ENCODE measurements around the gene CAVIN2. TPM values are rescaled to one million over a fixed set of nuclear protein-coding genes. Genes with fewer than 3 reads are reported as not detected.

Gene CAVIN2
- total RNA-seq, 1 experiment from 2014 or later = not detected

- DNase-seq (ENCODE audit: low read depth, low spot score) = no peak
- in situ Hi-C loops (cut with HindIII; ENCODE audit: low pct_unique_long_range_greater_than_20kb, low sequenced_read_pairs) = no loop called here
Observed at GRCh38 chr2:191848771-191849767, 2.2 kb upstream of the CAVIN2 start.

GRCh38 chr2:191847764-191848163 is 876 bp upstream of the CAVIN2 start:
- no peak for DNase-seq (ENCODE audit: low read depth, low spot score)
- in situ Hi-C loops (cut with HindIII; ENCODE audit: low pct_unique_long_range_greater_than_20kb, low sequenced_read_pairs) = no loop called here

GRCh38 chr2:191845876-191846514 is 893 bp downstream of the CAVIN2 start:
- in situ Hi-C loops (cut with HindIII; ENCODE audit: low pct_unique_long_range_greater_than_20kb, low sequenced_read_pairs) = no loop called here
- DNase-seq (ENCODE audit: low read depth, low spot score) = no peak

GRCh38 chr2:191845248-191845715 is 1.6 kb downstream of the CAVIN2 start:
- no peak for DNase-seq (ENCODE audit: low read depth, low spot score)
- in situ Hi-C loops (cut with HindIII; ENCODE audit: low pct_unique_long_range_greater_than_20kb, low sequenced_read_pairs) = no loop called here

GRCh38 chr2:191844706-191845105 is 2.2 kb downstream of the CAVIN2 start:
- no peak for DNase-seq (ENCODE audit: low read depth, low spot score)
- in situ Hi-C loops (cut with HindIII; ENCODE audit: low pct_unique_long_range_greater_than_20kb, low sequenced_read_pairs) = no loop called here

- in situ Hi-C loops (cut with HindIII; ENCODE audit: low pct_unique_long_range_greater_than_20kb, low sequenced_read_pairs) = no loop called here
- no peak for DNase-seq (ENCODE audit: low read depth, low spot score)
Observed at GRCh38 chr2:191840921-191841320, 6.0 kb downstream of the CAVIN2 start.

- DNase-seq (ENCODE audit: low read depth, low spot score) = no peak
- in situ Hi-C loops (cut with HindIII; ENCODE audit: low pct_unique_long_range_greater_than_20kb, low sequenced_read_pairs) = no loop called here
Observed at GRCh38 chr2:191839918-191840804, 6.7 kb downstream of the CAVIN2 start.

GRCh38 chr2:191838526-191838925 is 8.4 kb downstream of the CAVIN2 start:
- in situ Hi-C loops (cut with HindIII; ENCODE audit: low pct_unique_long_range_greater_than_20kb, low sequenced_read_pairs) = no loop called here
- no peak for DNase-seq (ENCODE audit: low read depth, low spot score)

- in situ Hi-C loops (cut with HindIII; ENCODE audit: low pct_unique_long_range_greater_than_20kb, low sequenced_read_pairs) = no loop called here
- DNase-seq (ENCODE audit: low read depth, low spot score) = no peak
Observed at GRCh38 chr2:191836853-191837769, 9.8 kb downstream of the CAVIN2 start.

- DNase-seq (ENCODE audit: low read depth, low spot score) = no peak
- in situ Hi-C loops (cut with HindIII; ENCODE audit: low pct_unique_long_range_greater_than_20kb, low sequenced_read_pairs) = no loop called here
Observed at GRCh38 chr2:191836471-191836852, 10.4 kb downstream of the CAVIN2 start.

- DNase-seq (ENCODE audit: low read depth, low spot score) = no peak
- in situ Hi-C loops (cut with HindIII; ENCODE audit: low pct_unique_long_range_greater_than_20kb, low sequenced_read_pairs) = no loop called here
Observed at GRCh38 chr2:191835539-191836350, 11.1 kb downstream of the CAVIN2 start.

- no peak for DNase-seq (ENCODE audit: low read depth, low spot score)
- in situ Hi-C loops (cut with HindIII; ENCODE audit: low pct_unique_long_range_greater_than_20kb, low sequenced_read_pairs) = no loop called here
Observed at GRCh38 chr2:191835100-191835499, 11.8 kb downstream of the CAVIN2 start.

- in situ Hi-C loops (cut with HindIII; ENCODE audit: low pct_unique_long_range_greater_than_20kb, low sequenced_read_pairs) = no loop called here
- DNase-seq (ENCODE audit: low read depth, low spot score) = no peak
Observed at GRCh38 chr2:191833356-191833755, 13.5 kb downstream of the CAVIN2 start.

GRCh38 chr2:191832668-191833067 is 14.2 kb downstream of the CAVIN2 start:
- in situ Hi-C loops (cut with HindIII; ENCODE audit: low pct_unique_long_range_greater_than_20kb, low sequenced_read_pairs) = no loop called here
- DNase-seq (ENCODE audit: low read depth, low spot score) = no peak

- in situ Hi-C loops (cut with HindIII; ENCODE audit: low pct_unique_long_range_greater_than_20kb, low sequenced_read_pairs) = no loop called here
Observed at GRCh38 chr2:191831410-191831994, 15.4 kb downstream of the CAVIN2 start.

GRCh38 chr2:191824398-191824797 is 22.5 kb downstream of the CAVIN2 start:
- no peak for DNase-seq (ENCODE audit: low read depth, low spot score)
- in situ Hi-C loops (cut with HindIII; ENCODE audit: low pct_unique_long_range_greater_than_20kb, low sequenced_read_pairs) = no loop called here

More at GRCh38 chr2:191831410-191831994, 15.4 kb downstream of the CAVIN2 start:
- no peak for DNase-seq (ENCODE audit: low read depth, low spot score)
